ENCODE measurements around the gene HOXA6. TPM values are rescaled to one million over a fixed set of nuclear protein-coding genes. Genes with fewer than 3 reads are reported as not detected.

The HOXA6 gene
- total RNA-seq, 1 donor from 2014 or later = not detected

GRCh38 chr7:27149842-27150567 is 2.4 kb upstream of the HOXA6 start:
- Mint-ChIP-seq H3K4me3 (peak overlapping the region; percentile 17), H3K9me3 (no peaks in the 10 kb centered on the region), H3K4me1 (peaks cover 12% of the 10 kb centered on the region), H3K36me3 (ENCODE audit: low read depth) (peaks cover 2% of the 10 kb centered on the region), H3K27ac (no peak overlapping the region), H3K27me3 (peaks cover 78% of the 10 kb centered on the region)
- DNase-seq = no peak
- intact Hi-C loops (cut with micrococcal nuclease) = loop anchor here (2.0 kb wide), 3 partner anchors 15 to 53 kb away; partner anchors contain the start of gene HOXA9

- Mint-ChIP-seq H3K36me3 (ENCODE audit: low read depth) (peaks cover 2% of the 10 kb centered on the region), H3K4me1 (peaks cover 7% of the 10 kb centered on the region), H3K27ac (no peak overlapping the region), H3K9me3 (no peaks in the 10 kb centered on the region), H3K4me3 (no peak overlapping the region), H3K27me3 (peaks cover 68% of the 10 kb centered on the region)
- no peak for DNase-seq
- intact Hi-C loops (cut with micrococcal nuclease) = no loop called here
Measured at GRCh38 chr7:27148756-27149641, 1.4 kb upstream of the HOXA6 start.

GRCh38 chr7:27148031-27148755 is 619 bp upstream of the HOXA6 start:
- Mint-ChIP-seq H3K9me3 (no peaks in the 10 kb centered on the region), H3K4me1 (peaks cover 7% of the 10 kb centered on the region), H3K4me3 (no peak overlapping the region), H3K27me3 (peaks cover 60% of the 10 kb centered on the region), H3K27ac (no peak overlapping the region), H3K36me3 (ENCODE audit: low read depth) (no peaks in the 10 kb centered on the region)
- intact Hi-C loops (cut with micrococcal nuclease) = no loop called here
- no peak for DNase-seq

- no peak overlapping the region for H3K4me3 Mint-ChIP-seq
- H3K9me3 Mint-ChIP-seq = no peaks in the 10 kb centered on the region
- peaks cover 7% of the 10 kb centered on the region for H3K4me1 Mint-ChIP-seq
- no peak for DNase-seq
- H3K36me3 Mint-ChIP-seq (ENCODE audit: low read depth) = no peaks in the 10 kb centered on the region
- no peak overlapping the region for H3K27ac Mint-ChIP-seq
- intact Hi-C loops (cut with micrococcal nuclease) = no loop called here
- H3K27me3 Mint-ChIP-seq = peaks cover 47% of the 10 kb centered on the region
Measured at GRCh38 chr7:27146491-27147198, 929 bp downstream of the HOXA6 start.

GRCh38 chr7:27145914-27146412 is 1.6 kb downstream of the HOXA6 start:
- Mint-ChIP-seq H3K4me3 (no peak overlapping the region), H3K9me3 (no peaks in the 10 kb centered on the region), H3K27ac (no peak overlapping the region), H3K36me3 (ENCODE audit: low read depth) (no peaks in the 10 kb centered on the region), H3K27me3 (peaks cover 40% of the 10 kb centered on the region), H3K4me1 (peaks cover 2% of the 10 kb centered on the region)
- intact Hi-C loops (cut with micrococcal nuclease) = no loop called here
- no peak for DNase-seq

GRCh38 chr7:27145165-27145913 is 2.2 kb downstream of the HOXA6 start:
- Mint-ChIP-seq H3K36me3 (ENCODE audit: low read depth) (no peaks in the 10 kb centered on the region), H3K4me1 (peaks cover 2% of the 10 kb centered on the region), H3K27me3 (peaks cover 36% of the 10 kb centered on the region), H3K9me3 (no peaks in the 10 kb centered on the region), H3K4me3 (no peak overlapping the region), H3K27ac (no peak overlapping the region)
- no peak for DNase-seq
- intact Hi-C loops (cut with micrococcal nuclease) = no loop called here

GRCh38 chr7:27144781-27145164 is 2.8 kb downstream of the HOXA6 start:
- intact Hi-C loops (cut with micrococcal nuclease) = no loop called here
- peaks cover 32% of the 10 kb centered on the region for H3K27me3 Mint-ChIP-seq
- no peak overlapping the region for H3K4me3 Mint-ChIP-seq
- no peaks in the 10 kb centered on the region for H3K36me3 Mint-ChIP-seq (ENCODE audit: low read depth)
- H3K9me3 Mint-ChIP-seq = no peaks in the 10 kb centered on the region
- H3K27ac Mint-ChIP-seq = no peak overlapping the region
- H3K4me1 Mint-ChIP-seq = peaks cover 2% of the 10 kb centered on the region
- DNase-seq = no peak

GRCh38 chr7:27143950-27144780 is 3.4 kb downstream of the HOXA6 start:
- intact Hi-C loops (cut with micrococcal nuclease) = no loop called here
- peaks cover 27% of the 10 kb centered on the region for H3K27me3 Mint-ChIP-seq
- H3K9me3 Mint-ChIP-seq = no peaks in the 10 kb centered on the region
- peaks cover 2% of the 10 kb centered on the region for H3K4me1 Mint-ChIP-seq
- H3K36me3 Mint-ChIP-seq (ENCODE audit: low read depth) = no peaks in the 10 kb centered on the region
- no peak for DNase-seq
- no peak overlapping the region for H3K4me3 Mint-ChIP-seq
- no peak overlapping the region for H3K27ac Mint-ChIP-seq

GRCh38 chr7:27143023-27143949 is 4.3 kb downstream of the HOXA6 start, which contains the start of gene HOXA5:
Gene HOXA5, minus strand, starts transcription at chr7:27143681. Its CDS starts 74 bp downstream, at chr7:27143607.
- H3K27ac Mint-ChIP-seq = no peak within 1 kb of the TSS
- no peaks in the 10 kb centered on the region for H3K9me3 Mint-ChIP-seq
- intact Hi-C loops (cut with micrococcal nuclease) = no loop called here
- no peak within 1 kb of the TSS for H3K4me3 Mint-ChIP-seq
- H3K36me3 Mint-ChIP-seq (ENCODE audit: low read depth) = no peaks in the 10 kb centered on the region
- H3K4me1 Mint-ChIP-seq = peaks cover 2% of the 10 kb centered on the region
- DNase-seq = no peak
- peaks cover 24% of the 10 kb centered on the region for H3K27me3 Mint-ChIP-seq

- no peak for DNase-seq
- Mint-ChIP-seq H3K27ac (no peak overlapping the region), H3K27me3 (peaks cover 25% of the 10 kb centered on the region), H3K9me3 (no peaks in the 10 kb centered on the region), H3K4me3 (no peak overlapping the region), H3K4me1 (no peaks in the 10 kb centered on the region), H3K36me3 (ENCODE audit: low read depth) (no peaks in the 10 kb centered on the region)
- intact Hi-C loops (cut with micrococcal nuclease) = no loop called here
Measured at GRCh38 chr7:27142580-27143022, 5.0 kb downstream of the HOXA6 start.

- H3K27ac Mint-ChIP-seq = no peak overlapping the region
- H3K36me3 Mint-ChIP-seq (ENCODE audit: low read depth) = no peaks in the 10 kb centered on the region
- no peak for DNase-seq
- no peaks in the 10 kb centered on the region for H3K4me1 Mint-ChIP-seq
- intact Hi-C loops (cut with micrococcal nuclease) = no loop called here
- peaks cover 26% of the 10 kb centered on the region for H3K27me3 Mint-ChIP-seq
- H3K4me3 Mint-ChIP-seq = no peak overlapping the region
- no peaks in the 10 kb centered on the region for H3K9me3 Mint-ChIP-seq
Measured at GRCh38 chr7:27141923-27142579, 5.5 kb downstream of the HOXA6 start.

All from activated CD4-positive, alpha-beta T cell treated with anti-CD3 and anti-CD28 coated beads, Interleukin-2, amount 10 ng/mL, durations not matched to agents 24 days and 14 days (primary cell).